Activated CD8-positive, alpha-beta memory T cell treated with anti-CD3 and anti-CD28 coated beads, Interleukin-2, amount 50 U/mL, for 24 hours (primary cell): ENCODE results near the gene L1TD1.
"Not testable (repeated sequence)": the region's sequence is repeated elsewhere in the genome, so short reads cannot be mapped to it uniquely, and the experiment has no call there.

ENCODE experiments used
- DNase-seq: peaks from one replicate; pipeline ENCODE4 v3.0.0-alpha.2; 2020; ENCODE audit errors: extremely low read depth

Gene L1TD1, protein sequence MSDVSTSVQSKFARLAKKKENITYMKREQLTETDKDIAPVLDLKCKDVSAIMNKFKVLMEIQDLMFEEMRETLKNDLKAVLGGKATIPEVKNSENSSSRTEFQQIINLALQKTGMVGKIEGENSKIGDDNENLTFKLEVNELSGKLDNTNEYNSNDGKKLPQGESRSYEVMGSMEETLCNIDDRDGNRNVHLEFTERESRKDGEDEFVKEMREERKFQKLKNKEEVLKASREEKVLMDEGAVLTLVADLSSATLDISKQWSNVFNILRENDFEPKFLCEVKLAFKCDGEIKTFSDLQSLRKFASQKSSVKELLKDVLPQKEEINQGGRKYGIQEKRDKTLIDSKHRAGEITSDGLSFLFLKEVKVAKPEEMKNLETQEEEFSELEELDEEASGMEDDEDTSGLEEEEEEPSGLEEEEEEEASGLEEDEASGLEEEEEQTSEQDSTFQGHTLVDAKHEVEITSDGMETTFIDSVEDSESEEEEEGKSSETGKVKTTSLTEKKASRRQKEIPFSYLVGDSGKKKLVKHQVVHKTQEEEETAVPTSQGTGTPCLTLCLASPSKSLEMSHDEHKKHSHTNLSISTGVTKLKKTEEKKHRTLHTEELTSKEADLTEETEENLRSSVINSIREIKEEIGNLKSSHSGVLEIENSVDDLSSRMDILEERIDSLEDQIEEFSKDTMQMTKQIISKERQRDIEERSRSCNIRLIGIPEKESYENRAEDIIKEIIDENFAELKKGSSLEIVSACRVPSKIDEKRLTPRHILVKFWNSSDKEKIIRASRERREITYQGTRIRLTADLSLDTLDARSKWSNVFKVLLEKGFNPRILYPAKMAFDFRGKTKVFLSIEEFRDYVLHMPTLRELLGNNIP

DNA sequence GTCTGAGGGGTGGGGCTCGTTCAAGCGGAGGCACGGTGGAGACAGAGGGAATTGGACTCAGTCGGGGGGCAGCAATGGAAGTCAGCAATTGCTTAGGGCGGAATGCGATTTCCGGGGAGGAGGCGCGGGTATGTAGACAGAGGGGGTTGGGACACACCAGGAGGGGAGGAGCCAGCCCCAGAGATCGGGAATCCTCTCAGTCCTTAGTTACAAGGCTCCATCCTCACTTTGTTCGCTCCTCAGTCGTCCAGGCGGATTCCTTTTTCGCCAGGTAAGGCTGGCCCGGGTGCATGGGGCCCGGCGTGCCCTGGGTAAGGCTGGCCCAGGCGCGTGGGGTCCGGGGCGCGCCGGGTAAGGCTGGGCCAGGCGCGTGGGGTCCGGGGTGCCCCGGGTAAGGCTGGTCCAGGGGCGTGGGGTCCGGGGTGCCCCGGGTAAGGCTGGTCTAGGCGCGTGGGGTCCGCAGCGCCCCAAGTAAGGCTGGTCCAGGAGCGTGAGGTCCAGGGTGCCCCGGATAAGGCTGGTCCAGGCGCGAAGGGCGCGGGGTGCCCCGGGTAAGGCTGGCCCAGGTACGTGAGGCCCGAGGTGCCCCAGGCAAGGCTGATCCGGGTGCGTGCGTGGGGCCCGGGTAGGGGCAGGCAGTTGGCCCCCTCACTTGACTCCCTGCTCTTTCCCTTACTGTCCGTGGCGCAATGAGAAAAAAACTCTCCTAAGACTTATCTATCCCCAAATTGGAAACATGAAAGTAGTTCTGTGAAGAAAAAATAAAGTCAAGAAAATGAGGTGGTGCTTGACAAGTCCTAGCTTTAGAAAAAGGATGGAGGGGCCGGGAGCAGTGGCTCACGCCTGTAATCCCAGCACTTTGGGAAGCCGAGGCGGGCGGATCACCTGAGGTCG, at the start of gene L1TD1:
TSS of gene L1TD1 (plus strand) at position 199 of the 894 bp plus-strand sequence. CDS start 11,780 bp downstream, outside the sequence.
- DNase-seq: no peak

DNA sequence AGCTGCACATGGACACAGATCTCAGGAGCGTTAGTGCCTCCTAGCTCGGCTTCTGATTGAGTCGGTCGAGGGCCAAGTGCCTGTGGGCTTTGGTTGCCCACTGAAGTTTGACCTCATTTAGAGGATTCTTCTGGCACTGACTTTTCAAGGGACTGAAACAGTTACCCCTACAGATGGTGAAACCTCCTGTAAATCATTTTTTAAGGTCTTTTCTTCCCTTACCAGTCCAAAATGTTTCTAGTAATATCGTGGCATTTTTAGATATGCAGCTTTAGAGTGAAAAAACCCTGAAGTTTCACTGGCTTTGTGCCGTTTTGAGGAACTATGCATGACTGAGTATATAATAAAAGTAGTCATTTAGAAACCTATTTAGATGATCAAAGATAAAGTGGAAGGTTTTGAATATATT, 34.7 kb upstream of the L1TD1 start:
- DNase-seq: no peak

DNA sequence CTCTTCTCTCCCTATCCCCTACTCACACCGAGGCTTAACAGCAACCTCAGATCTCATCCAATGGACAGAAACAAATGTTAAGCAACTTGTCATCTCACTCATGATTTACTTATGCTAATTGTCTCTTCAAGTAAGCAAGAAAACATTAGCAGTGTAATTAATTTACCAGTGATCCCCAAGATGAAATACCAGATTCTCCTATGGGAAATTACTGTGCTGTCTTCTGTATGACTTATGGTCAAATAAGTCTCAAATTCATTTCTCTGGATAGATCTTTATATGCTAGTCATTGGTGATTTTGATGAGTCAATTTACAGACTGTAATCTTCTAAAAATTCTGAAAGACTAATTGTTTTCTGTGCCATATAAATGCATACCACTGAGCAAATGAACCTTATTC, 32.9 kb upstream of the L1TD1 start:
- no peak for DNase-seq

DNA sequence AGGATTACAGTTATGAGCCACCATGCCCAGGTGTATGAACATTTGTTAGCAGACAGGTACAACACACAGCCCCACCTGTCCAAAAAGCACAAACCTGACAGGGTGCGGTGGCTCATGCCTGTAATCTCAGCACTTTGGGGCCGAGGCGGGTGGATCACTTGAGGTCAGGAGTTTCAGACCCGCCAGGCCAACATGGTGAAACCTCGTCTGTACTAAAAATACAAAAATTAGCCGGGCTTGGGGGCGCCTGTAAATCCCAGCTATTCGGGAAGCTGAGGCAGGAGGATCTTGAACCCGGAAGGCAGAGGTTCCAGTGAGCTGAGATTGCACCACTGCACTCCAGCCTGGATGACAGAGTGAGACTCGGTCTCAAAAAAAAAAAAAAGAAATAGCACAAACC, 24.3 kb upstream of the L1TD1 start:
- DNase-seq: not testable (repeated sequence)

DNA sequence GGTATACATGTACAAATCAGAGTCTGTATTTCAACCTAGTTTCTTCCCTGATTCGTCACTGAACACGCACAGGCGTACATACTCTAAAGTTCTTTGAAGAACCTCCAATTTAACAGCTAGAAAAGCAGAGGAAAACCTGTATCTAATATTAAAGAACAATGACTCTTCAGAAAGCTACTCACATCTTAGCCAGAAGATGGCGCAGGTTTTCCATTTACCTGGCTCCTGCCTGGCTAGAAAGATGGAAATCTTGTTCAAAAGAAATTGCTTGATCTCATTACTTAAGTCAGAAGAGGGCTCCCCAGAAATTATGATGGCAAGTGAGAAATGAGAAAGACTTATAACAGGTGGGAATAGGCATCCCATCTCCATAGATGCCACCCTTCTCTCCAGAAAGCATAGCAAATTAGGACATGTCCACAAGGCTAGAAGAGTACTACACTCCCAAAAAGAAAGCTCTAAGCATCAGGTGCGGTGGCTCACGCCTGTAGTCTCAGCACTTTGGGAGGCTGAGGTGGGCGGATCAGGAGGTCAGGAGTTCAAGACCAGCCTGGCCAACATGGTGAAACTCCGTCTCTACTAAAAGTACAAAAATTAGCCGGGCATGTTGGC, 19.0 kb upstream of the L1TD1 start:
- DNase-seq: peak; percentile 0

DNA sequence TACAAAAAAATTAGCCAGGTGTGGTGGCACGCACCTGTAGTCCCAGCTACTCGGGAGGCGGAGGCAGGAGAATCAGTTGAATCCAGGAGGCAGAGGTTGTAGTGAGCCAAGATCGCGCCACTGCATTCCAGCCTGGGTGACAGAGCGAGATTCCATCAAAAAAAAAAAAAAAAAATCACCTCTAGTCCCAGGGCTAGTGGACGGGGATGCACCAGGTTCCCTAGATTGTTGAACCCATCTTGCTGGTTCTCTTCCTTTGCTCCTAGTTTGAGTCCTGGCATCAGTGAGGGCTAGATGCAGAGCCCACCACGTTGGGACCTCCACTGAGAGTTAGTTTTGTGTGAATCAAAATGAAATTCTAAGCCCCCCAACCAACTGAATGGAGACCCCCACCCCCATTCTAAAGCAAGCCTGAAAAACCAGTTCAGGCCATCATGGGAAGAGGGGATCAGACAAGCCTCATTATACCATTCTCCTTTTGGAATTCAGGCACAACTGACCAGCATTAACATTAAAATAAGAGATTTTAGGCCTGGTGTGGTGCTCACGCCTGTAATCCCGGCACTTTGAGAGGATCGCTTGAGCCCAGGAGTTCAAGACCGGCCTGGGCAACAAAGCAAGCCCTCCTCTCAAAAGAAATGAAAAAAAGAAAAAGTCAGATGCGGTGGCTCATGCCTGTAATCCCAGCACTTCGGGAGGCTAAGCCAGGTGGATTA, 17.9 kb upstream of the L1TD1 start:
- no peak for DNase-seq

DNA sequence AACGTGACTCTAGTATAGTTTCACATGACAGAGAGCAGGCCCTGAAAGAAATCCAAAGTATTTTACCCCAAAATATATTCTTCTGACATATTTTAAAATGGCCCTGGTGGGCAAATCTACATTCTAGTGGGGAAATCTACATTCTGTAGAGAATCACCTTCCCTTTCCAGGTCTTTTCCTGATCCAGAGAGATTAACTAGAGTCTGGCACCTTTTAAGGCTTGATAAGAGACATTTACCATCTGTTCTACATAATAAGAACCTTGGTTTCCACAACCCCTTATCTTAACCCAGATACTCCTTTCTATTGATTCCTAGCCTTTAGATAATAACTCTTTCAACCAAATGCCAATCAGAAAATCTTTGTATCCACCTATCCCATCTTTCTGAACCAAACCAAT, 17.0 kb upstream of the L1TD1 start:
- DNase-seq: no peak

DNA sequence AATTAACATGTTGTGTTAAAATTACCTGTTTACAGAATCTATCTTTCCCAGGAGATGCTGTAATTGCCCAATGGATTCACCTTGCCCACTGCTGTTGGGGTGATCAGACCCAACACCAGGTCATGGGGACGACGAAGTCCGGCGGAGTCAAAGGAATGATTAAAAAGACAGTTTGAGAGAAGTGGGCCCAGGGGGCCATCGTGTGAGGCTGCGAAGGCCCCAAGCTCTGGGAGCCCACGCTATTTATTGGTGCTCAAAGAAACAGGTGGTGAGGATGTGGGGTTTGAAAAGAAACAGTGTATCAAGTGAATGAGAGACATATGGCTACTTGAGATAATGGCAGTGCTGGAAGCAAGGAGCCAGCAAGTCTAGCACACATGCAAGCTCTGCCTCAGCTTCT, 16.3 kb upstream of the L1TD1 start:
- DNase-seq: no peak

DNA sequence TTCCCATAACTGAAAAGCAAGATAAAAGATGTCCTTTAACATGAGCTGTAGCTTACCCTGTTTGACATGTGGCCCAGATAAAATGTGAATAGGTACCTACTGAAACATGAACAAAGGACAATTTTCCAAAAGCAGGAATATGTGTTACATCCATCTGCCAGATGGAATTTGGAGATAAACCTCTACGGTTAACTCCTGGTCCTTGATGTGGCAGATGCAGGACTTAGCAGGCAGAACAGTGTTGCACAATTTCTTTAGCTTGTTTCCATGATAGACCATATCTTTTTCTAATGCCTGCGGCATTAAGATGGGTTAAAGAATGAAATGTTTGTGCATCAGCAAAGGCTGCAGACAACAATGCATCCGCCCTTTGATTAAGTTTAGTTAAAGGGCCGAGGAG, 14.6 kb upstream of the L1TD1 start:
- DNase-seq: not testable (repeated sequence)

DNA sequence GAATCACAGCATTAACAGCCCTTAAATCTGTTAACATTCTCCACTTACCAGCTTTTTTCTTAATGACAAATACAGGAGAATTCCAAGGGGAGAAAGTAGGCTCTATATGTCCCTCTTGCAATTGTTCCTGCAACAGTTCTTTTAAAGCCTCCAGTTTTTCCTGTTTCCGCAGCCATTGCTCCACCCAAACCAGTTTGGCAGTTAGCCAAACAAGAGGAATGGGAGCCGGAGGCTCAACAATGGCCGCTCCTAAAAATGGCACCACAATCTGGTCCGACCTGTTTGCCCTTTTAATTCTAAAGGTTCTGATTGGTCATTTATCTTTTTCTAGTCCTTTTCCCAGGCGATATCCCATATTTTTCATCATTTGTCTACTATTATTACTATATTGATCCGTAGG, 14.0 kb upstream of the L1TD1 start:
- no peak for DNase-seq

DNA sequence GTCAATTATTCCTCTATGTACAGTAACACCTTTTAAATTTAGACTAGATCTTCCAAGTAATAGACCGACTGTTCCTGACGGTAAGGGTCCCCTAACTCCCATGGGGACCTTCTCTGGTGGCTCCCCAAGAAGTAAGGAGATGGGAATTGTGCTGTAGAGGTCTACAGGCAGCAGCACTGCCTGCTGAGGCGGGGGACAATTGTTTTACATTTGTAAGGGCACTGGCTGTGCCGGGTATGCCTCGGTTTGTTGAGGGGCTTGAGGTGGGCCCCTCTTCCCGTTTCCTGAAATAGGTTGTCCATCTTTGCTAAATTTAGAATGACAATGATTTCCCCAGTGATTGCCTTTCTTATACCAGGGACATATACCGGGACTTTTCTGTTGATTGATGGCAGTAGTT, 13.1 kb upstream of the L1TD1 start:
- no peak for DNase-seq

DNA sequence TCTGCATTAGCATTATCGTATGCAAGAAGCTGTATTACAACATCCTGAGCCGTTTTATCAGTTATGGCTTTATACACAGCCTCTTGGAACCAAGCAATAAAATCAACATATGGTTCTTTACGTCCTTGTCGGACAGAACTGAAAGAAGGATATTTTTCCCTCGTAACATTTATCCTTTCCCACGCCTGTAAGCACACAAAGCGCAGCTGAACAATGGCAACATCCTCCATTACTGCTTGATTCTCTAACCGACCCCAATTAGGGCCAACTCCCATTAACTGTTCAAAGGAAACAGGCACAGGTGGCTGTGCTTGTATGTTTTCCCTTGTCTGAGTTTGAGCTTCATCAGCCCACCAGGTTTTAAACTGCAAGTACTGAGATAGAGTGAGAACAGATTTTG, 12.5 kb upstream of the L1TD1 start:
- DNase-seq: not testable (repeated sequence)

DNA sequence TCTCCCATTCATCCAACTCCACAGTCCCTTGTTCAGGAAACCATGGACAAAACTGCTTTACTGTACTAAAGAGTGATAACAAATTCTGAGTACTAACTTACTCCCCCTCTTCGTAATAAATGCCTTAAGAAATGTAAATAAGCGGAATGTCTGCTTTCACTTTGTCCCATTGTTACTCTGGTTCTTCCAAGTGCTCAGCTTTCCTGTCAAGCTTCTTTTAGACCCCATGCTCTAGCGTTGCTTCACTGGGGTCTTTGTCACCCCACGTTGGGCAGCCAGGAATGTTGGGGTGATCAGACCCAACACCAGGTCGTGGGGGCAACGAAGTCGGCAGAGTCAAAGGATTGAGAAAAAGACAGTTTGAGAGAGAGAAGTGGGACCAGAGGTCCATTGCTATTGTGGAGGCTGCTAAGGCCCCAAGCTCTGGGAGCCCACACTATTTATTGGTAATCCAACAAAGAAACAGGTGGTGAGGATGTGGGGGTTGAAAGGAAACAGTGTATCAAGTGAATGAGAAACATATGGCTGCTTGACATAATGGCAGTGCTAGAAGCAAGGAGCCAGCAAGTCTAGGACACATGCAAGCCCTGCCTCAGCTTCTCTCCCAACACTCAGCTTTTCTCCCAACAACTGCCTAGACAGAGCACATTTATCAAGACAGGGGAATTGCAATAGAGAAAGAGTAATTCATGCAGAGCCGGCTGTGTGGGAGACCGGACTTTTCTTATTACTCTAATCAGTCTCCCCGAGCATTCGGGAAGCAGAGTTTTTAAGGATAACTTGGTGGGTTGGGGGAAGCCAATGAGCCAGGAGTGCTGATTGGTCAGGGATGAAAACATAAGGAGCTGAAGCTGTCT, 11.3 kb upstream of the L1TD1 start:
- DNase-seq: not testable (repeated sequence)

DNA sequence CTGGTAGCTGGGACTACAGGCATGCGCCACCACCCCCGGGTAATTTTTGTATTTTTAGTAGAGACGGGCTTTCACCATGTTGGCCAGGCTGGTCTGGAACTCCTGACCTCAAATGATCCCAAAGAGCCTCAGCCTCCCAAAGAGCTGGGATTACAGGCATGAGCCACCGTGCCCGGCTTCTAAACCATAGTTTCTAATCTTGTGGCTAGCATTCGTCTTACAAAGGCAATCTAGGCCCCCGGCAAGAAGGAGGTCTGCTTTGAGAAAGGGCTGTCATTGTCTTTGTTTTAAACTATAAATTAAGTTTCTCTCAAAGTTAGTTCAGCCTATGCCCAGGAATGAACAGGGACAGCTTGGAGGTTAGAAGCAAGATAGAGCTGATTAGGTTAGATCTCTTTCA, 10.3 kb upstream of the L1TD1 start:
- no peak for DNase-seq

DNA sequence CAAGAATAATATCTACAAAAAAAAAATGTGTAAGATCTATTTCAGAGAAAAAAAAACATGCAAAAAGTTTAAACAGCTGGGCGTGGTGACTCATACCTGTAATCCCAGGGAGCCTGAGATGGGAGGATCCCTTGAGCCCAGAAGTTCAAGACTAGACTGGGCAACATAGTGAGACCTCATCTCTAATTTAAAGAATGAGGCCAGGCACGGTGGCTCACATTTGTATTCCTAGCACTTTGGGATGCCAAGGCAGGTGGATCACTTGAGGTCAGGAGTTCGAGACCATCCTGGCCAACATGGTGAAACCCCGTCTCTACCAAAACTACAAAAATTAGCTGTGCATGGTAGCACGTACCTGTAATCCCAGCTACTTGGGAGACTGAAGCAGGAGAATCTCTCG, 9.4 kb upstream of the L1TD1 start:
- DNase-seq: not testable (repeated sequence)

DNA sequence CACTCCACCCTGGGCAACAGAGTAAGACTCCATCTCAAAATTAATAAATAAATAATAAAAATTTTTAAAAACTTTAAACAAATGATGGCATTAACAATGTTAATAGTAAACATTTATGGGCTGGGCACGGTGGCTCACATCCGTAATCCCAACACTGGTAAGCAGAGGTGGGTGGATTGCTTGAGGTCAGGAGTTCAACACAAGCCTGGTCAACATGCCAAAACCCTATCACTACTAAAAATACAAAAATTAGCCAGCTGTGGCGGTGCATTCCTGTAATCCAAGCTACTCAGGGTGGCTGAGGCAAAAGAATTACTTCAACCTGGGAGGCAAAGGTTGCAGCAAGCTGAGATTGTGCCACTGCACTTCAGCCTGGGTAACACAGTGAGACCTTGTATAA, 9.0 kb upstream of the L1TD1 start:
- no peak for DNase-seq

DNA sequence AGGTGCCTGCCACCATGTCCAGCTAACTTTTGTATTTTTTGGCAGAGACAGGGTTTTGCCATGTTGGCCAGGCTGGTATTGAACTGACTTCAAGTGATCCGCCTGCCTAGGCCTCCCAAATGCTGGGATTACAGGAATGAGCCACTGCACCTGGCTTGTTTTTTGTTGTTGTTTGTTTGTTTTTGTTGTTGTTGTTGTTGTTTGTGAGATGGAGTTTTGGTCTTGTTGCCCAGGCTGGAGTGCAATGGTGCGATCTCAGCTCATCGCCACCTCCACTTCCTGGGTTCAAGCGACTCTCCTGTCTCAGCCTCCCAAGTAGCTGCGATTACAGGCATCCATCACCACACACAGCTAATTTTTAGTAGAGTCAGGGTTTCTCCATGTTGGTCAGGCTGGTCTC, 7.1 kb upstream of the L1TD1 start:
- DNase-seq: no peak

DNA sequence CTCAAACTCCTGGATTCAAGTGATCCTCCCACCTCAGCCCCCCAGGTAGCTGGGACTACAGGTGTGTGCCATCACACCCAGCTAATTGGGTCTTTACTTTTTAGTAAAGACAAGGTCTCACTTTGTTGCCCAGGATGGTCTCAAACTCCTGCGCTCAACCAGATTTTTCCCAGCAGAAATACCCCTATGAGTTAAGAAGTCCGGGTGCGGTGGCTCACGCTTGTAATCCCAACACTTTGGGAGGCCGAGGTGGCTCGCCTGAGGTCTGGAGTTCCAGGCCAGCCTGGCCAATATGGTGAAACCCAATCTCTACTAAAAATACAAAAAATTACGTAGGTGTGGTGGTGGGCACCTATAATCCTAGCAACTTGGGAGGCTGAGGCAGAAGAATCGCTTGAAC, 6.5 kb upstream of the L1TD1 start:
- no peak for DNase-seq

DNA sequence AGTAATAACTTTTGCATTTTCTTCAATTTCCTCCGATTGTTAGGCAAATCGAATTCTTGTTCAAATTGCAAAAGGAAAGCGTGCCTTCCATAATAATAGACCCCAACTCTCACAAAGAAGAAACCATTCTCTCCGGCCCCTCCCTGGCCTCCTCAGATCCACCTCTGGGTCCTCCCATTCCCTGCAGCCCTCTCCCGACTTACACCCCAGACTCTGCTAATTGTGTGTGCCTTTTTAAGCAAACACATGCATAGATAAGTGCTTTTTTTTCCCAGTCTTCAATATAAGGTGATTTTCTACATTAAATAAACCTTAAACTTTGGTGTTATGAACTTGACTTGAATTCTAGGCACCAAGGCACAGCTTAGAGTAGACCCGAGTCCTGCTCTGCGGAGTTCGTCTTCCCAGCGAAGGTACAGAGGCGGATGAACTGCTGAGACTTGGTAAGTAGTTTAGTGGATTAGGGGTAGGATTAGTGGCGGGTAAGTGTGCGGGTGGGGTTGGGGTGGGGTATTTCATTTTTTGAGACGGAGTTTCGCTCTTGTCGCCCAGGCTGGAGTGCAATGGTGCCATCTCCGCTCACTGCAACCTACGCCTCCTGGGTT, 1.5 kb downstream of the L1TD1 start:
- no peak for DNase-seq
